ENCODE measurements around the gene KRT5. TPM values are rescaled to one million over a fixed set of nuclear protein-coding genes. Genes with fewer than 3 reads are reported as not detected.
"Not testable (repeated sequence)": the region's sequence is repeated elsewhere in the genome, so short reads cannot be mapped to it uniquely, and the experiment has no call there.

The KRT5 gene
- polyA plus RNA-seq, 1 experiment: not detected

DNA sequence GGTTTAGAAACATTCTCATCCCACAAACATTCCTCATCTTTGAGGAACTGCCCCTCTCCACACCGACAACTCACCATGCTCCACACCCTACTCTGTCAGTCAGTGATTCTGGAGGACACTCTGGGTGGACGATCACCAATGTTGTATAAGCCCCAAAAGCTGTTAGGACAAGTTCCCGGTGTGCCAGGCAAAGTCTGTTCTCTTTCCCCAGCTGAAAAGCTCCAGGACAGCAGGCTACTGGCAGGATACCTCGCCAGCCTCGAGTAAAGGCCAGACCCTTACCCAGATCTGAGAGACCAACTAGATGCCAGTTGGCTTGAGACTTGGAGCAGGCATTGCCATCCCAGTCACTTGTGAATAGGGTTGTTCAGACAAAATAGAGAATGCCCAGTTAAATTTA is 12.0 kb downstream of the KRT5 start:
- H3K4me3 ChIP-seq (ENCODE audit: low read depth, low read length): no peak overlapping the region
- ChIA-PET CTCF (interaction anchor here (0.8 to 3.8 kb wide), 16 partner anchors 8 to 373 kb away, joined by 3 to 21 read pairs (median 5); partner anchors contain the start of gene KRT6A), POLR2A (no interaction called here)
- TF ChIP-seq, protein P1, sequence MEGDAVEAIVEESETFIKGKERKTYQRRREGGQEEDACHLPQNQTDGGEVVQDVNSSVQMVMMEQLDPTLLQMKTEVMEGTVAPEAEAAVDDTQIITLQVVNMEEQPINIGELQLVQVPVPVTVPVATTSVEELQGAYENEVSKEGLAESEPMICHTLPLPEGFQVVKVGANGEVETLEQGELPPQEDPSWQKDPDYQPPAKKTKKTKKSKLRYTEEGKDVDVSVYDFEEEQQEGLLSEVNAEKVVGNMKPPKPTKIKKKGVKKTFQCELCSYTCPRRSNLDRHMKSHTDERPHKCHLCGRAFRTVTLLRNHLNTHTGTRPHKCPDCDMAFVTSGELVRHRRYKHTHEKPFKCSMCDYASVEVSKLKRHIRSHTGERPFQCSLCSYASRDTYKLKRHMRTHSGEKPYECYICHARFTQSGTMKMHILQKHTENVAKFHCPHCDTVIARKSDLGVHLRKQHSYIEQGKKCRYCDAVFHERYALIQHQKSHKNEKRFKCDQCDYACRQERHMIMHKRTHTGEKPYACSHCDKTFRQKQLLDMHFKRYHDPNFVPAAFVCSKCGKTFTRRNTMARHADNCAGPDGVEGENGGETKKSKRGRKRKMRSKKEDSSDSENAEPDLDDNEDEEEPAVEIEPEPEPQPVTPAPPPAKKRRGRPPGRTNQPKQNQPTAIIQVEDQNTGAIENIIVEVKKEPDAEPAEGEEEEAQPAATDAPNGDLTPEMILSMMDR (IDR thresholded peaks at IDR 0.05; ENCODE audit: insufficient read depth, low read depth, low read length): no peak
- no peak for DNase-seq (ENCODE audit: low read depth)
- H3K27me3 ChIP-seq (ENCODE audit: control insufficient read depth, insufficient read depth, low read length): peaks cover 8% of the 10 kb centered on the region
- no peaks in the 10 kb centered on the region for H3K36me3 ChIP-seq (ENCODE audit: control insufficient read depth, insufficient read depth, low read length)

DNA sequence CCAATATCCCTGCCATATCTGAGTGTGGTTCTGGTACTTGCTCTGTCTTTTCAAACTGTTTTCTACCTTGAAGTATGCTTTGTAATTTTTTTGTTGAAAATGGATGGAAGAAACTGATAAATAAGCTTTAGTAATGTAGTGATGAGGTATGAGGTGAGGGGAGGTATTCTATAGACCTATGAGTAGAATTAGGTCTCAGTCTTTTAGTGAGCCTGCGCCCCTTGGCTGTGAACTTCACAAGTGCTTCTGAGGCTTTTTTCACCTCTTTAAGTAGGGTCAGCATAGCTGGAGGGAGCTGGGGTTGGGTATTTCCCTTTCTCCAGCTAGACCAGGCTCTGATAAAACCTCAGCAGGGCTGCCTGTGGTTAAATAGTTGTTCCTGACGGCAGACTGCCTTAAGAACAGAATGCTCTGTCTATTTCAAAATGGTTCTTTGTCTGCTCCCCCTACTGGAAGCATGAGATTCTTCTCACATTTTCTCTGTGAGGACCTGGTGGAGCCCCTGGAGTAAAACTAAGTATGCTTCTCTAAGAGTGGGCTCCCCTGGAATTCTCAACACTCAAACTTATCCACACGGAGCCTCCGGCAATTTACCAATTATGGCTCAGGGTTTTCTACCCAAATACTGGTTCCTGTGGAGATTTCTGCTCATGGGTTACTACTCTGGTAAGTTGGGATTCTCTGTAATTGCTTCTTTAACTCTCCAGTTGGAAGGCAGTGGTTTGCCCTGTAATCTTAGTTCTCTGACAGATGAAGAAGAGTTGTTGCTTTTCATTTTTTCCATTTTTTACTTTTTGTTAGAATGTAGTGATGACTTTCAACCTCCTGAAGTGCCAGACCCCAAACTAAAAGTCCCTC is 13.1 kb downstream of the KRT5 start:
- TF ChIP-seq, protein P1 (IDR thresholded peaks at IDR 0.05; ENCODE audit: insufficient read depth, low read depth, low read length): peak; percentile 71
- H3K36me3 ChIP-seq (ENCODE audit: control insufficient read depth, insufficient read depth, low read length): no peaks in the 10 kb centered on the region
- no peak for DNase-seq (ENCODE audit: low read depth)
- POLR2A ChIA-PET: no interaction called here
- CTCF ChIA-PET: interaction anchor here (0.7 to 3.8 kb wide), 27 partner anchors 9 to 474 kb away, joined by 3 to 21 read pairs (median 4); partner anchors contain the start of gene KRT6A
- H3K4me3 ChIP-seq (ENCODE audit: low read depth, low read length): no peak overlapping the region
- H3K27me3 ChIP-seq (ENCODE audit: control insufficient read depth, insufficient read depth, low read length): peaks cover 8% of the 10 kb centered on the region

DNA sequence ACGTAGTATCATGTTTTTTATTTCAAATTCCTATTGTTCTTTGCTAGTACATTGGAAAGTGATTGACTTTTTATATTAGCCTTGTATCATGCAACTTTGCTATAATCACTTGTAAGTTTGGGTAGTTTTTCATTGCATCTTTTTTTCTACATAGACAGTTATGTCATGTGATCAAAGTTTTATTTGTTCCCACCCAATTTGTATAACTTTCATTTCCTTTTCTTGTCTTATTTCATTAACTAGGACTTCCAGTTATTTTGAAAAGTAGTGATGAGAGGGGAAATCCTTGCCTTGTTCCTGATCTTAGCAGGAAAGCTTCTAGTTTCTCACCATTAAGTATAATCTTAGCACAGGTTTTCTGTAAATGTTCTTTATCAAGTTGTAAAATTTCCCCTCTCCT is 17.3 kb downstream of the KRT5 start:
- no peak for DNase-seq (ENCODE audit: low read depth)
- Histone ChIP-seq H3K4me3 (ENCODE audit: low read depth, low read length) (no peak overlapping the region), H3K27me3 (ENCODE audit: control insufficient read depth, insufficient read depth, low read length) (peaks cover 5% of the 10 kb centered on the region), H3K36me3 (ENCODE audit: control insufficient read depth, insufficient read depth, low read length) (no peaks in the 10 kb centered on the region)
- TF ChIP-seq, protein P1 (IDR thresholded peaks at IDR 0.05; ENCODE audit: insufficient read depth, low read depth, low read length): no peak
- CTCF ChIA-PET: interaction anchor here (0.6 to 1.5 kb wide), 2 partner anchors 63 to 73 kb away, joined by 3 read pairs; no protein-coding TSS in a partner anchor
- POLR2A ChIA-PET: interaction anchor here (0.7 kb wide), 1 partner anchor 8 kb away, joined by 4 read pairs; no protein-coding TSS in a partner anchor

DNA sequence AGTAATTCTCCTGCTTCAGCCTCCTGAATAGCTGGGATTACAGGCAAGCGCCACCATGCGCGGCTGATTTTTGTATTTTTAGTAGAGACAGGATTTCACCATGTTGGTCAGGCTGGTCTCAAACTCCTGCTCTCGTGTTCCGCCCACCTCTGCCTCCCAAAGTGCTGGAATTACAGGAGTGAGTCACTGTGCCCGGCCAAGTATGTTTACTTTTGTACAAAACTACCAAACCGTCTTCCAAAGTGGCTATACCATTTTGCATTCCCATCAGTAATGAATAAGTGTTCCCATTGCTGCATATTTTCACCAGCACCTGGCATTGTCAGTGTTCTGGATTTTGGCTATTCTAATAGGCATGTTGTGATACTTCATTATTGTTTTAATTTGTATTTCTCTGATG is 18.7 kb downstream of the KRT5 start:
- ChIA-PET POLR2A (no interaction called here), CTCF (no interaction called here)
- no peak for DNase-seq (ENCODE audit: low read depth)
- peaks cover 2% of the 10 kb centered on the region; the same call in 1 of the 2 replicates for H3K27me3 ChIP-seq (ENCODE audit: control insufficient read depth, insufficient read depth, low read length)
- H3K4me3 ChIP-seq (ENCODE audit: low read depth, low read length): no peak overlapping the region
- TF ChIP-seq, protein P1 (IDR thresholded peaks at IDR 0.05; ENCODE audit: insufficient read depth, low read depth, low read length): no peak
- H3K36me3 ChIP-seq (ENCODE audit: control insufficient read depth, insufficient read depth, low read length): no peaks in the 10 kb centered on the region

DNA sequence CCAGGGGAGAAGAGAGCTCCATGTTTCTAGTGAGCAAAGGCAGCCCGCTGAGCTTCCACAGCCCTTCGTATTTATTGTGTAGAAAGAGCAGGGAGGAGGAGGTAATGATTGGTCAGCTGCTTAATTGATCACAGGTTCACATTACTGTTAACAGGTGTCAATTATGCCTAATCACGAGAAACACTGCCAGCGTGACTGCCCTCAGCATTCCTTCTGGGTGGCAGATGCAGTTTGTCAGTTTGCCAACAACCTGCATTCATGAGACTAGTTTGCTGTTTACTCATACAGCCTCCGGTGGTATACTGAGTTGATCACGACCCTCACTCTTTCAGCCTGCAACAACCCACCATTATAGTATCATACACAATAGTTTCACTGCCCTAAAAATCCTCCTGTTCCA is 19.6 kb downstream of the KRT5 start:
- CTCF ChIA-PET: interaction anchor here (1.0 to 2.3 kb wide), 5 partner anchors 11 to 278 kb away, joined by 3 to 8 read pairs (median 4); no protein-coding TSS in a partner anchor
- H3K27me3 ChIP-seq (ENCODE audit: control insufficient read depth, insufficient read depth, low read length); H3K4me3 ChIP-seq (ENCODE audit: low read depth, low read length); DNase-seq (ENCODE audit: low read depth); H3K36me3 ChIP-seq (ENCODE audit: control insufficient read depth, insufficient read depth, low read length): not testable (repeated sequence)
- POLR2A ChIA-PET: interaction anchor here (0.6 kb wide), 1 partner anchor 310 kb away, joined by 3 read pairs; no protein-coding TSS in a partner anchor
